Dedifferentiated amniotic fluid mesenchymal stem cell (primary cell): ENCODE measurements around the gene KY.

Experiments used
- DNase-seq: peaks from one replicate; pipeline ENCODE4 v3.0.0-alpha.2; 2016; ENCODE audit errors: extremely low spot score

Gene KY

GRCh38 chr3:134619884-134620445 lies 30.9 kb downstream of the KY start:
- no peak for DNase-seq

- DNase-seq: no peak
Measured at GRCh38 chr3:134619301-134619615, 31.6 kb downstream of the KY start.

GRCh38 chr3:134618478-134619300 lies 32.1 kb downstream of the KY start:
- no peak for DNase-seq

- DNase-seq: no peak
Measured at GRCh38 chr3:134617608-134618477, 33.0 kb downstream of the KY start.

- no peak for DNase-seq
Measured at GRCh38 chr3:134615743-134616142, 35.1 kb downstream of the KY start.

GRCh38 chr3:134614955-134615354 lies 35.9 kb downstream of the KY start:
- DNase-seq: no peak

GRCh38 chr3:134613006-134613520 lies 37.8 kb downstream of the KY start:
- DNase-seq: no peak

GRCh38 chr3:134611516-134611915 lies 39.3 kb downstream of the KY start:
- no peak for DNase-seq

GRCh38 chr3:134610432-134611385 lies 40.1 kb downstream of the KY start:
- DNase-seq: no peak

- no peak for DNase-seq
Measured at GRCh38 chr3:134609821-134610431, 40.9 kb downstream of the KY start.

GRCh38 chr3:134608771-134609435 lies 41.9 kb downstream of the KY start:
- no peak for DNase-seq

- no peak for DNase-seq
Measured at GRCh38 chr3:134608023-134608770, 42.6 kb downstream of the KY start.

GRCh38 chr3:134607054-134608022 lies 43.5 kb downstream of the KY start:
- DNase-seq: no peak

- DNase-seq: no peak
Measured at GRCh38 chr3:134606033-134607025, 44.5 kb downstream of the KY start.

- DNase-seq: no peak
Measured at GRCh38 chr3:134605556-134605955, 45.3 kb downstream of the KY start.

- DNase-seq: no peak
Measured at GRCh38 chr3:134603956-134604355, 46.9 kb downstream of the KY start.

GRCh38 chr3:134603480-134603879 lies 47.3 kb downstream of the KY start:
- DNase-seq: no peak
